Heart left ventricle (tissue), 16 donors: ENCODE results near the gene C1orf74. TPM values are rescaled to one million over a fixed set of nuclear protein-coding genes. Genes with fewer than 3 reads are reported as not detected.
A peak's percentile ranks its signal among the peaks of the same experiment; 100 is the strongest.

Experiments
- ATAC-seq, 4 donors: fragments of 200-7000 bp; cut with Tn5 transposase; one replicate each; pipeline ENCODE4 v1.9.1; 2020 to 2022; ENCODE audit warnings: moderate library complexity in 4 of 4, mild to moderate bottlenecking in 3 of 4, moderate number of reproducible peaks in 1 of 4
- DNase-seq, 5 donors: peaks; one replicate each; pipeline ENCODE4 v3.0.0-alpha.2; 2020
- H3K27ac ChIP-seq, 12 donors: fragments of 200-600 bp; sonication (generic) in 4 of 12; one replicate each; pipeline versions ENCODE4 v1.5.0 to v1.8.0; 2016 to 2022; ENCODE audit warnings: mild to moderate bottlenecking in 2 of 12
- H3K27me3 ChIP-seq, 9 donors: fragments of 200-600 bp; sonication (generic) in 2 of 9; one replicate each; pipeline versions ENCODE4 v1.5.1 to v1.8.0; 2016 to 2022; ENCODE audit warnings: mild to moderate bottlenecking in 3 of 9
- H3K36me3 ChIP-seq, 9 donors: fragments of 200-600 bp; sonication (generic) in 2 of 9; one replicate each; pipeline versions ENCODE4 v1.5.0 to v1.8.0; 2018 to 2022; ENCODE audit warnings: mild to moderate bottlenecking in 2 of 9
- H3K4me1 ChIP-seq, 12 donors: fragments of 200-600 bp; sonication (generic) in 4 of 12; one replicate each; pipeline versions ENCODE4 v1.5.0 to v1.8.0; 2016 to 2022; ENCODE audit warnings: mild to moderate bottlenecking in 3 of 12
- H3K4me3 ChIP-seq, 12 donors: fragments of 200-600 bp; sonication (generic) in 4 of 12; one replicate each; pipeline versions ENCODE4 v1.5.0 to v1.8.0; 2017 to 2022; ENCODE audit warnings: mild to moderate bottlenecking in 9 of 12, moderate library complexity in 4 of 12
- H3K9me3 ChIP-seq, 12 donors: fragments of 200-600 bp; sonication (generic) in 4 of 12; one replicate each; pipeline versions ENCODE4 v1.5.0 to v1.8.0; 2016 to 2022; ENCODE audit warnings: mild to moderate bottlenecking in 1 of 12
- CTCF ChIP-seq, 12 donors: fragments of 200-600 bp; sonication (generic) in 4 of 12; IDR thresholded peaks; one replicate each; pipeline versions ENCODE4 v1.5.0 to v1.8.0; 2018 to 2022; ENCODE audit warnings: antibody characterized with exemption in 12 of 12, mild to moderate bottlenecking in 5 of 12
- POLR2A ChIP-seq, 2 donors: fragments of 450-650 bp; IDR thresholded peaks; one replicate each; pipeline ENCODE4 v1.6.1; 2017; ENCODE audit warnings: antibody characterized with exemption in 2 of 2, mild to moderate bottlenecking in 2 of 2, moderate library complexity in 2 of 2
- WGBS, 4 donors: extraction: QIAGEN DNeasy Blood & Tissue Kit in 2 of 4; methylation state at CpG; one replicate each; pipeline versions ENCODE4 v1.1.5 to v1.1.7; 2013 to 2018; 5-methylcytosine and 5-hydroxymethylcytosine counted together
- intact Hi-C, 10 donors: fragments of 100-400 bp; cut with DNase I; formaldehyde crosslinking; loops; one replicate each; pipeline versions ENCODE4 v1.11.1 to v1.14.2; 2022
- polyA plus RNA-seq, 2 donors: library from polyadenylated mRNA; stranded (reverse); fragments of 200-250 nt; gene quantifications; one replicate each; pipeline ENCODE4 v1.2.3, GENCODE V29; 2013
- total RNA-seq, 9 donors: library from RNA; depleted of rRNA in 2 of 9; stranded (reverse); fragments of >200 nt in 2 of 9; fragmentation: NEBNext Ultra II Directional in 3 of 9; extraction: Animal tissue kit (Norgen Biotek cat#: 25700) in 3 of 9; gene quantifications; one replicate each; pipeline versions ENCODE4 v1.1.0 to v1.2.4, GENCODE V29; 2016 to 2023
- donor health status: ischemic (EF 13 %, LVEDD 7.1; RV severe dilation, severe dysfunction).
- donor health status: healthy with polysubstance abuse.
- donor health status: DM: no; HTN: yes; CAD: no.
- donor health status: DM: no; HTN: no; CAD: no.
- donor health status: ischemic (EF 25% LVEDD 6.9; RV normal size, moderate dysfunction).
- donor health status: ischemic (EF 25% LVEDD 5.7; RV mildly dilated, moderate dysfunction).
- donor health status: healthy.
- donor health status: DM: yes; HTN: yes; CAD: no.
- donor health status: ischemic (EF 35%, LVEDD 5.7; RV mildly dilated, moderate dysfunction).
- donor health status: nonischemic (EF 11% LVEDD 7.7; RV severe dilation, severe dysfunction).
- donor health status: DM: yes; HTN: yes; CAD: no.
- donor health status: PGD.
- donor health status: ischemic (EF 29% LVEDD 5.4; RV normal size, mild dysfunction).
- donor health status: nonischemic (EF 23%, LVEDD 6.1; RV moderate dilation, normal function).

The C1orf74 gene
- total and polyA plus RNA-seq, 11 donors: 1.1 to 2.6 (median 2.2) TPM

GRCh38 chr1:209747580-209748262 lies 36.6 kb downstream of the C1orf74 start:
- Histone ChIP-seq H3K4me3 (peak overlapping the region in 10 of 12 donors; percentile 14 to 51 (median 35)), H3K27ac (peak overlapping the region in 11 of 12 donors; percentile 15 to 72 (median 48)), H3K27me3 (no peaks in the 10 kb centered on the region), H3K9me3 (no peaks in the 10 kb centered on the region), H3K4me1 (peaks cover 0 to 53% (median 17%) of the 10 kb centered on the region in 12 donors), H3K36me3 (no peaks in the 10 kb centered on the region)
- DNase-seq (peak; percentile 90 to 96 (median 92)), ATAC-seq (peak; percentile 97 to 99 (median 99))
- intact Hi-C loops: loop anchor here (1.0 to 10.0 kb wide), 16 partner anchors 37 to 179 kb away; partner anchors contain the start of genes C1orf74 (in 1 of the 10), CAMK1G (in 1 of the 10) and HSD11B1 (in 1 of the 10)
- TF ChIP-seq POLR2A (IDR thresholded peaks at IDR 0.05) (no peak), CTCF (IDR thresholded peaks at IDR 0.05) (peak; percentile 77 to 96 (median 92))
- 15 to 32% (median 19%) methylated on average over 18 to 37 of the region's 37 CpGs for WGBS, 4 donors

GRCh38 chr1:209746451-209747165 lies 37.8 kb downstream of the C1orf74 start:
- Histone ChIP-seq H3K36me3 (no peaks in the 10 kb centered on the region), H3K27me3 (no peaks in the 10 kb centered on the region), H3K4me3 (no peak overlapping the region), H3K4me1 (peaks cover 0 to 56% (median 24%) of the 10 kb centered on the region in 12 donors), H3K9me3 (no peaks in the 10 kb centered on the region), H3K27ac (peak overlapping the region in 3 of 12 donors; percentile 8 to 72 (median 51))
- TF ChIP-seq CTCF (IDR thresholded peaks at IDR 0.05): no peak
- no peak for TF ChIP-seq POLR2A (IDR thresholded peaks at IDR 0.05)
- WGBS, 4 donors: 62 to 69% (median 67%) methylated on average over 4 of the region's 4 CpGs
- ATAC-seq (no peak), DNase-seq (no peak)
- intact Hi-C loops: loop anchor here (1.0 to 10.0 kb wide), 16 partner anchors 38 to 178 kb away; partner anchors contain the start of genes C1orf74 (in 1 of the 10), CAMK1G (in 1 of the 10) and HSD11B1 (in 1 of the 10)

- H3K4me3 ChIP-seq: no peak overlapping the region
- H3K27ac ChIP-seq: peak overlapping the region in 11 of 12 donors; percentile 71 to 88 (median 84)
- TF ChIP-seq POLR2A (IDR thresholded peaks at IDR 0.05) (no peak), CTCF (IDR thresholded peaks at IDR 0.05) (no peak)
- DNase-seq (peak in 4 of 5 donors; percentile 38 to 70 (median 46)), ATAC-seq (peak in 2 of 4 donors; percentile 17 to 25)
- intact Hi-C loops: loop anchor here in 3 of 10 donors (2.0 to 10.0 kb wide), 3 partner anchors 46 to 108 kb away; no protein-coding TSS in a partner anchor
- 44 to 60% (median 47%) methylated on average over 1 to 2 of the region's 2 CpGs for WGBS, 4 donors
- no peaks in the 10 kb centered on the region for H3K9me3 ChIP-seq
- H3K36me3 ChIP-seq: no peaks in the 10 kb centered on the region
- no peaks in the 10 kb centered on the region for H3K27me3 ChIP-seq
- peaks cover 0 to 47% (median 29%) of the 10 kb centered on the region in 12 donors for H3K4me1 ChIP-seq
These were observed 41.2 kb downstream of the C1orf74 start for GRCh38 chr1:209743145-209743482.
